GM21360 (cell line): Measurements from ENCODE around the gene SVIL.
"Not testable (repeated sequence)": the region's sequence is repeated elsewhere in the genome, so short reads cannot be mapped to it uniquely, and the experiment has no call there.

Experiments
- ATAC-seq: cut with Tn5 transposase; IDR thresholded peaks from one replicate; pipeline ENCODE4 v1.9.1; 2021; ENCODE audit warnings: mild to moderate bottlenecking, moderate library complexity; ENCODE audit not compliant: unreplicated experiment

Gene SVIL

GRCh38 chr10:29493697-29494096 lies 141.1 kb downstream of the SVIL start:
- ATAC-seq = no peak

- no peak for ATAC-seq
These were observed 142.0 kb downstream of the SVIL start for GRCh38 chr10:29492774-29493173.

- ATAC-seq = no peak
These were observed 142.9 kb downstream of the SVIL start for GRCh38 chr10:29491918-29492317.

GRCh38 chr10:29490781-29491280 lies 143.9 kb downstream of the SVIL start:
- not testable (repeated sequence) for ATAC-seq

- ATAC-seq = not testable (repeated sequence)
These were observed 146.3 kb downstream of the SVIL start for GRCh38 chr10:29488471-29488870.

GRCh38 chr10:29487884-29488266 lies 146.9 kb downstream of the SVIL start:
- ATAC-seq = peak; percentile 49

GRCh38 chr10:29487032-29487883 lies 147.5 kb downstream of the SVIL start:
- ATAC-seq = not testable (repeated sequence)

GRCh38 chr10:29486433-29486832 lies 148.3 kb downstream of the SVIL start:
- ATAC-seq = no peak

GRCh38 chr10:29484677-29485076 lies 150.1 kb downstream of the SVIL start:
- ATAC-seq = not testable (repeated sequence)

GRCh38 chr10:29482591-29483431 lies 152.0 kb downstream of the SVIL start:
- no peak for ATAC-seq

GRCh38 chr10:29481906-29482440 lies 152.8 kb downstream of the SVIL start:
- ATAC-seq = no peak

GRCh38 chr10:29479981-29480954 lies 154.5 kb downstream of the SVIL start:
- ATAC-seq = no peak

- no peak for ATAC-seq
These were observed 155.5 kb downstream of the SVIL start for GRCh38 chr10:29479081-29479925.

GRCh38 chr10:29473406-29474100 lies 161.2 kb downstream of the SVIL start:
- ATAC-seq = no peak

- no peak for ATAC-seq
These were observed 161.7 kb downstream of the SVIL start for GRCh38 chr10:29473087-29473356.

- no peak for ATAC-seq
These were observed 162.3 kb downstream of the SVIL start for GRCh38 chr10:29472301-29473086.

GRCh38 chr10:29471544-29471859 lies 163.3 kb downstream of the SVIL start:
- ATAC-seq = no peak

- no peak for ATAC-seq
These were observed 163.8 kb downstream of the SVIL start for GRCh38 chr10:29470843-29471543.
